Ishikawa (cell line): ENCODE measurements around the gene EDA2R.

Experiments
- CEBPB ChIP-seq: IDR thresholded peaks from 2 replicates; pipeline ENCODE4 v1.6.1; 2012
- CREB1 ChIP-seq: IDR thresholded peaks from 2 replicates; pipeline ENCODE4 v1.6.1; 2012; ENCODE audit warnings: low read depth
- EGR1 ChIP-seq: IDR thresholded peaks from 2 replicates; pipeline ENCODE4 v1.6.1; 2012
- EP300 ChIP-seq: IDR thresholded peaks from 2 replicates; pipeline ENCODE4 v1.6.1; 2012; ENCODE audit warnings: borderline replicate concordance
- FOXM1 ChIP-seq: IDR thresholded peaks from 2 replicates; pipeline ENCODE4 v1.6.1; 2012; ENCODE audit warnings: low read depth, borderline replicate concordance
- MAX ChIP-seq: IDR thresholded peaks from 2 replicates; pipeline ENCODE4 v1.6.1; 2012
- NFIC ChIP-seq: IDR thresholded peaks from 2 replicates; pipeline ENCODE4 v1.6.1; 2012
- RAD21 ChIP-seq: IDR thresholded peaks from 2 replicates; pipeline ENCODE4 v1.6.1; 2012; ENCODE audit warnings: low read depth
- REST ChIP-seq: IDR thresholded peaks from 2 replicates; pipeline ENCODE4 v1.6.1; 2012; ENCODE audit warnings: low read depth, mild to moderate bottlenecking
- TAF1 ChIP-seq: IDR thresholded peaks from 2 replicates; pipeline ENCODE4 v1.6.1; 2012; ENCODE audit warnings: low read depth, mild to moderate bottlenecking
- TCF12 ChIP-seq: IDR thresholded peaks from 2 replicates; pipeline ENCODE4 v1.6.1; 2012; ENCODE audit warnings: low read depth
- TEAD4 ChIP-seq: IDR thresholded peaks from 2 replicates; pipeline ENCODE4 v1.6.1; 2012
- USF1 ChIP-seq: IDR thresholded peaks from 2 replicates; pipeline ENCODE4 v1.6.1; 2012
- YY1 ChIP-seq: IDR thresholded peaks from 2 replicates; pipeline ENCODE4 v1.6.1; 2012; ENCODE audit warnings: low read depth
- ZBTB7A ChIP-seq: IDR thresholded peaks from 2 replicates; pipeline ENCODE4 v1.6.1; 2012; ENCODE audit warnings: low read depth

Gene EDA2R

GRCh38 chrX:66638591-66639500, at the start of gene EDA2R:
Gene EDA2R (minus strand): TSS chrX:66639078. CDS start chrX:66616020, 23,058 bp downstream.
- peak; percentile 84 for TF ChIP-seq MAX
- no peak for TF ChIP-seq CREB1
- 0 out of 2 replicates have a peak, but pooled peaks have one; percentile 26 for TF ChIP-seq USF1
- TF ChIP-seq EGR1 = peak; percentile 42; the same call in 1 of the 2 replicates

- no peak for TF ChIP-seq NFIC
- TF ChIP-seq TCF12 = no peak
- no peak for TF ChIP-seq RAD21
- no peak for TF ChIP-seq TEAD4
- TF ChIP-seq EGR1 = no peak
- TF ChIP-seq MAX = no peak
These were observed 45.3 kb upstream of the EDA2R start for GRCh38 chrX:66684196-66684595.

GRCh38 chrX:66680451-66680850, 41.6 kb upstream of the EDA2R start:
- TF ChIP-seq ZBTB7A (no peak), YY1 (no peak), REST (no peak), CREB1 (no peak)

GRCh38 chrX:66677430-66677829, 38.6 kb upstream of the EDA2R start:
- TF ChIP-seq REST = no peak
- TF ChIP-seq NFIC = no peak
- no peak for TF ChIP-seq TEAD4
- no peak for TF ChIP-seq RAD21
- no peak for TF ChIP-seq EGR1
- TF ChIP-seq EP300 = no peak
- TF ChIP-seq USF1 = no peak
- no peak for TF ChIP-seq TAF1
- no peak for TF ChIP-seq MAX
- TF ChIP-seq TCF12 = no peak

GRCh38 chrX:66676990-66677389, 38.1 kb upstream of the EDA2R start:
- no peak for TF ChIP-seq RAD21
- no peak for TF ChIP-seq TEAD4
- TF ChIP-seq TAF1 = no peak
- no peak for TF ChIP-seq CREB1
- TF ChIP-seq CEBPB = no peak
- no peak for TF ChIP-seq FOXM1
- TF ChIP-seq YY1 = no peak
- TF ChIP-seq REST = no peak
- no peak for TF ChIP-seq ZBTB7A
- TF ChIP-seq USF1 = no peak
- no peak for TF ChIP-seq TCF12
- no peak for TF ChIP-seq EGR1
- no peak for TF ChIP-seq EP300
- no peak for TF ChIP-seq MAX
- TF ChIP-seq NFIC = no peak
